Ovary (tissue), 9 donors: ENCODE measurements around the gene ELAC2. TPM values are rescaled to one million over a fixed set of nuclear protein-coding genes. Genes with fewer than 3 reads are reported as not detected.
A peak's percentile ranks its signal among the peaks of the same experiment; 100 is the strongest.

Source experiments
- DNase-seq, 5 donors: peaks; one replicate each; pipeline ENCODE4 v3.0.0-alpha.2; 2019 to 2020
- H3K27ac ChIP-seq, 2 donors: fragments of 200-600 bp; one replicate each; pipeline versions ENCODE4 v1.5.1 to v1.8.0; 2019 to 2022
- H3K27me3 ChIP-seq: fragments of 200-600 bp; one replicate; pipeline ENCODE4 v1.8.0; 2022
- H3K36me3 ChIP-seq: fragments of 200-600 bp; sonication (generic); one replicate; pipeline ENCODE4 v1.5.1; 2019
- H3K4me1 ChIP-seq: one replicate; pipeline ENCODE4 v1.8.1; 2013; ENCODE audit warnings: mild to moderate bottlenecking, moderate library complexity; ENCODE audit not compliant: insufficient read depth
- H3K4me3 ChIP-seq: fragments of 200-600 bp; sonication (generic); one replicate; pipeline ENCODE4 v1.5.1; 2017
- H3K9me3 ChIP-seq, 2 donors: fragments of 200-600 bp in 1 of 2; sonication (generic) in 1 of 2; one replicate each; pipeline versions ENCODE4 v1.5.1 to v1.8.1; 2013 to 2019; ENCODE audit warnings: mild to moderate bottlenecking in 1 of 2, moderate library complexity in 1 of 2
- EP300 ChIP-seq: sonication (generic); formaldehyde crosslinking; IDR thresholded peaks from one replicate; pipeline ENCODE4 v1.6.1; 2017; ENCODE audit warnings: antibody characterized with exemption
- POLR2A ChIP-seq: fragments of 450-650 bp; IDR thresholded peaks from one replicate; pipeline ENCODE4 v1.6.1; 2017; ENCODE audit warnings: antibody characterized with exemption, mild to moderate bottlenecking, moderate library complexity
- WGBS, 3 donors: extraction: QIAGEN DNeasy Blood & Tissue Kit in 1 of 3; methylation state at CpG; one replicate each; pipeline versions ENCODE4 v1.1.5 to v1.1.7; 2013 to 2017; 5-methylcytosine and 5-hydroxymethylcytosine counted together
- intact Hi-C, 4 donors: fragments of 100-400 bp; cut with DNase I; formaldehyde crosslinking; loops; one replicate each; pipeline versions ENCODE4 v1.11.0 to v1.15.1; 2022 to 2023
- polyA plus RNA-seq, 2 donors: library from polyadenylated mRNA; stranded (reverse); fragments of 200-250 nt in 1 of 2; fragments of 350-450 nt in 1 of 2; fragmentation: Illumina TruSeq in 1 of 2; extraction: RNeasy Lipid Tissue Mini Kit (QIAGEN cat#74804) in 1 of 2; gene quantifications; one replicate each; pipeline ENCODE4 v1.2.3, GENCODE V29; 2013 to 2014
- total RNA-seq, 7 donors: library from RNA; depleted of rRNA in 2 of 7; stranded (reverse); fragments of >200 nt in 2 of 7; fragmentation: NEBNext Ultra II Directional in 3 of 7; extraction: Animal tissue kit (Norgen Biotek cat#: 25700) in 3 of 7; gene quantifications; one replicate each; pipeline versions ENCODE4 v1.1.0 to v1.2.4, GENCODE V29; 2016 to 2023
- TF ChIP-seq, protein P1 (sequence below), 3 donors: fragments of 450-650 bp in 2 of 3; fragments of 200-600 bp in 1 of 3; IDR thresholded peaks; one replicate each; pipeline versions ENCODE4 v1.5.1 to v1.8.0; 2016 to 2022; ENCODE audit warnings: antibody characterized with exemption in 3 of 3, mild to moderate bottlenecking in 1 of 3
- donor health status: DM: no; HTN: no; CAD: no; lungs with moderate emphysema.
- donor health status: DM: no; HTN: no; CAD: no.
- donor health status: Bipolar disorder and iron deficiency.
- donor health status: DM: yes; HTN: yes; CAD: no.
- donor health status: DM: no; HTN: no; CAD: no.
- donor health status: DM: yes; HTN: yes; CAD: no.

The ELAC2 gene
- total and polyA plus RNA-seq, 9 donors: 24.5 to 83.2 (median 38.4) TPM

DNA sequence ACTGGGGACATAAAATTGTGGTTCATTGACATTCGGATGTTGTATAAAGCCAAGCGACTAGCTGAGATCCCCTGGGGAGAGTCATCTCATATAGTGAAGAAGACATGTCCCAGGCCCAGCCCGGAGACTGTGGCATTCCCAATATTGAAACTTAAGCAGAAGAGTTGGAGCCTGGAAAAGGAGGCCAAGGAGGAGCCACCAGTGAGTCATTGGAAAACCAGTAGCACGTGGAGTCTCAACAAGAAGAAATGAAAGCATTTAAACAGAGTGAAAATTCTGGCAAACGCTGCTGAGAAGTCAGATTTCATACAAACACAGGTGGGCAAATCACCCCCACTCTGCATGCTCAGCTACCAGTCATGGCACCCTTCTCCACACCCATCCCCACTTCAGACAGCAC is 9.4 kb upstream of the ELAC2 start:
- H3K27me3 ChIP-seq: no peaks in the 10 kb centered on the region
- intact Hi-C loops: loop anchor here in 2 of 4 donors (10.0 kb wide), 1 partner anchor 1278 kb away; the partner anchor contains the start of gene HS3ST3B1 (in 2 of the 2)
- H3K36me3 ChIP-seq: no peaks in the 10 kb centered on the region
- H3K4me1 ChIP-seq: no peaks in the 10 kb centered on the region
- WGBS, 3 donors: 88 to 90% (median 89%) methylated on average over 5 of the region's 5 CpGs
- H3K9me3 ChIP-seq: no peaks in the 10 kb centered on the region
- no peak overlapping the region for H3K27ac ChIP-seq
- no peak overlapping the region for H3K4me3 ChIP-seq
- no peak for DNase-seq
- TF ChIP-seq, protein P1, sequence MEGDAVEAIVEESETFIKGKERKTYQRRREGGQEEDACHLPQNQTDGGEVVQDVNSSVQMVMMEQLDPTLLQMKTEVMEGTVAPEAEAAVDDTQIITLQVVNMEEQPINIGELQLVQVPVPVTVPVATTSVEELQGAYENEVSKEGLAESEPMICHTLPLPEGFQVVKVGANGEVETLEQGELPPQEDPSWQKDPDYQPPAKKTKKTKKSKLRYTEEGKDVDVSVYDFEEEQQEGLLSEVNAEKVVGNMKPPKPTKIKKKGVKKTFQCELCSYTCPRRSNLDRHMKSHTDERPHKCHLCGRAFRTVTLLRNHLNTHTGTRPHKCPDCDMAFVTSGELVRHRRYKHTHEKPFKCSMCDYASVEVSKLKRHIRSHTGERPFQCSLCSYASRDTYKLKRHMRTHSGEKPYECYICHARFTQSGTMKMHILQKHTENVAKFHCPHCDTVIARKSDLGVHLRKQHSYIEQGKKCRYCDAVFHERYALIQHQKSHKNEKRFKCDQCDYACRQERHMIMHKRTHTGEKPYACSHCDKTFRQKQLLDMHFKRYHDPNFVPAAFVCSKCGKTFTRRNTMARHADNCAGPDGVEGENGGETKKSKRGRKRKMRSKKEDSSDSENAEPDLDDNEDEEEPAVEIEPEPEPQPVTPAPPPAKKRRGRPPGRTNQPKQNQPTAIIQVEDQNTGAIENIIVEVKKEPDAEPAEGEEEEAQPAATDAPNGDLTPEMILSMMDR (IDR thresholded peaks at IDR 0.05): no peak
- TF ChIP-seq POLR2A (no peak), EP300 (no peak)

DNA sequence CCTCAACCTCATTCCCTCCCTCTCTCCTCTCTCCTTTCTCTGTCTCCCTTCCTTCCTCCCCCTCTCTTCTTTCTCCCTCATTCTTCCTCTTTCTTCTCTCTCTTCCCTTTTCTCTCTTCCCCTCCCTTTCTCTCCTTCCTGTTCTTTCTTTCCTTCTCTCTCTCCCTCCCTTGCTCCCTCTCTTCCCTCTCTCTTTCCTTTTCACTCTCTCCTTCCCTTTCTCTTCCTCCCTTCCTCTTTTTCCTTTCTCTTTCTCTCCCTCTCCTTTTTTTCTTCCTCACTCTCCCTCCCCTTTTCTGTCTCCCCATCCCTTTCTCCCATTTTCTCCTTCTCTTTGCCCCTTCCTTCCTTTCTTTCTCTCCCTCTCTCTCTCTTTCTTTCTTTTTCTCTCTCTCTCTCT is 7.9 kb upstream of the ELAC2 start:
- Histone ChIP-seq H3K4me1 (no peaks in the 10 kb centered on the region), H3K27ac (no peak overlapping the region), H3K9me3 (no peaks in the 10 kb centered on the region), H3K4me3 (no peak overlapping the region), H3K36me3 (no peaks in the 10 kb centered on the region), H3K27me3 (no peaks in the 10 kb centered on the region)
- no peak for DNase-seq
- no peak for TF ChIP-seq POLR2A
- no peak for TF ChIP-seq EP300
- TF ChIP-seq, protein P1 (IDR thresholded peaks at IDR 0.05): no peak
- intact Hi-C loops: loop anchor here in 2 of 4 donors (10.0 kb wide), 1 partner anchor 1279 kb away; the partner anchor contains the start of gene HS3ST3B1 (in 2 of the 2)

DNA sequence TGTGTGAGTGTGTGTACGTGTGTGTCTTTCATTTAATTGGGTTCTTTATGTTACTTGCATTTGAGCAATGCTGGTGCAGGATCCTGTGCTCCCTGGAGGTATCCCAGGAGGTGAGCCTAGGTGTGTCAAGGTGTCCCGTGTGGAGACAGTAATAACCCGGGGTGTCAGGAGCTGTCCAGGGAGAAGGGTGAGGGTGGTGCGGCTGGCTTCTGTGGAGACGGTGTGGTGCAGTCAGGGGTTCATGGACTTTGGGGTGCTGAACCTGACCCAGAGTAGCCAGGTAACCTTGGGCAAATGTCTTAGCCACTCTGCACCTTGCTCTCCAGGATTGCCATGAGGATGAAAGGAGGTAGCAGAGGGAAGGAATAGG is 7.4 kb upstream of the ELAC2 start:
- H3K9me3 ChIP-seq: no peaks in the 10 kb centered on the region
- H3K27ac ChIP-seq: no peak overlapping the region
- H3K4me3 ChIP-seq: no peak overlapping the region
- no peak for DNase-seq
- no peaks in the 10 kb centered on the region for H3K27me3 ChIP-seq
- TF ChIP-seq EP300 (no peak), POLR2A (no peak)
- TF ChIP-seq, protein P1 (IDR thresholded peaks at IDR 0.05): no peak
- WGBS, 3 donors: 73 to 76% (median 73%) methylated on average over 5 of the region's 5 CpGs
- H3K36me3 ChIP-seq: no peaks in the 10 kb centered on the region
- intact Hi-C loops: loop anchor here in 2 of 4 donors (10.0 kb wide), 1 partner anchor 1280 kb away; the partner anchor contains the start of gene HS3ST3B1 (in 2 of the 2)
- no peaks in the 10 kb centered on the region for H3K4me1 ChIP-seq

DNA sequence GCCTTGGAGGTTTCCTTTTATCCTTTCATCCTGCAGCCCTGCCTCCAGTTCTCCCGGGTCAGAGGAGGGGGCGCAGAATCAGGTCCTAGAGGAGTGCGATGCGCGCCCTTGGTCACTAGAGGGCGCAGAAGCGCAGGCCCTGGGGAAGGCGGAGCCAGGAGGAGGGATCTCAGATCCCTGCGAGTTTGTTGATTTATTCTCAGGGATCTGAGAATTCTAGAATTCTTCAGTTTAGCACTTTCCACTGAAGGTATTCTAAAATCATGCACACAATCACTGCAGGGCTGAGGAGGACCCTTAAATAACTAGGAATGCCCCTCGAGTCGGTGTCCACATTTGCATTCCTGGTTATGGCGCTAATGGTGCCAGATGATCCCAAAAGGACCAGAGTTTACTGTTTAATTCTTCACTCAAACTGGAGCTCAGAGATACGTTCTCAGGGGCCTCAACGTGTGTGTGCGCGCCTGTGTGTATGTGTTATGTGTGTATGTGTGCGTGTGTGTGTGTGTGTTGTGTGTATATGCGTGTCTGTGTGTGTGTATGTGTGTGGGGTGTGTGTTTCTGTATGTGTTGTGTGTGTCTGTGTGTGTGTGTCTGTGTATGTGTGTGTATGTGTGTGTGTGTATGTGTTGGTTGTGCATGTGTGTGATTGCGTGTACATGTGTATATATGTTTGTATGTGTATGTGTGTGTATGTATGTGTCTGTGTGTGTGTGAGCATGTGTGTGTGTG is 6.9 kb upstream of the ELAC2 start:
- TF ChIP-seq, protein P1 (IDR thresholded peaks at IDR 0.05): peak; percentile 52 to 86 (median 63)
- TF ChIP-seq EP300 (no peak), POLR2A (no peak)
- peak overlapping the region; percentile 10 for H3K4me3 ChIP-seq
- intact Hi-C loops: loop anchor here in 2 of 4 donors (10.0 kb wide), 1 partner anchor 1280 kb away; the partner anchor contains the start of gene HS3ST3B1 (in 2 of the 2)

More for the DNA sequence above, 6.9 kb upstream of the ELAC2 start:
- WGBS, 3 donors: 22 to 29% (median 27%) methylated on average over 19 of the region's 19 CpGs
- no peak overlapping the region for H3K27ac ChIP-seq
- no peaks in the 10 kb centered on the region for H3K27me3 ChIP-seq
- H3K9me3 ChIP-seq: no peaks in the 10 kb centered on the region
- DNase-seq: peak; percentile 42 to 79 (median 65)
- H3K36me3 ChIP-seq: no peaks in the 10 kb centered on the region
- H3K4me1 ChIP-seq: no peaks in the 10 kb centered on the region
